OCI-LY7 (cell line): Measurements from ENCODE around the gene QDPR. TPM values are rescaled to one million over a fixed set of nuclear protein-coding genes. Genes with fewer than 3 reads are reported as not detected.

Source experiments
- BruUV-seq: library from RNA; stranded (reverse); fragments of 400-500 nt; replicated peaks from 2 replicates; lab custom pipeline; 2021; lab: Mats Ljungman, UMichigan
- CTCF ChIA-PET: fragments of 300-600 bp; sonication (Branson Sonifier 250); formaldehyde crosslinking; loops from one replicate; lab custom pipeline; 2022; ENCODE audit warnings: antibody characterized with exemption; ENCODE audit not compliant: unreplicated experiment; lab: Charles Lee
- POLR2A ChIA-PET: fragments of 300-600 bp; sonication (Branson Sonifier 250); formaldehyde crosslinking; loops from one replicate; lab custom pipeline; 2022; ENCODE audit warnings: antibody characterized with exemption; lab: Charles Lee
- DNase-seq: peaks from one replicate; pipeline ENCODE4 v3.0.0-alpha.2; 2015; ENCODE audit warnings: low spot score
- H2AFZ ChIP-seq: fragments of 200-600 bp; sonication (generic), shearing (Covaris generic); 2 replicates; pipeline ENCODE4 v1.6.1; 2014; ENCODE audit warnings: mild to moderate bottlenecking, antibody characterized with exemption, low read length, moderate library complexity
- H3K27ac ChIP-seq: fragments of 200-600 bp; sonication (generic); 2 replicates; pipeline ENCODE4 v1.5.1; 2014; ENCODE audit warnings: mixed run types, low read depth, mild to moderate bottlenecking, moderate library complexity, low read length, inconsistent platforms; ENCODE audit not compliant: poor library complexity, severe bottlenecking
- H3K36me3 ChIP-seq: fragments of 200-600 bp; sonication (generic); 2 replicates; pipeline ENCODE4 v1.6.1; 2014; ENCODE audit warnings: mild to moderate bottlenecking, antibody characterized with exemption, low read length, moderate library complexity, mixed read lengths; ENCODE audit not compliant: insufficient read depth
- H3K4me1 ChIP-seq: fragments of 200-600 bp; sonication (generic); 2 replicates; pipeline ENCODE4 v1.5.1; 2014; ENCODE audit warnings: mild to moderate bottlenecking, low read length; ENCODE audit not compliant: insufficient read depth, poor library complexity, severe bottlenecking
- H3K4me2 ChIP-seq: fragments of 200-600 bp; sonication (generic); 2 replicates; pipeline ENCODE4 v1.6.1; 2014; ENCODE audit warnings: mild to moderate bottlenecking, low read length
- H3K4me3 ChIP-seq: fragments of 200-600 bp; sonication (generic); 2 replicates; pipeline ENCODE4 v1.5.1; 2014; ENCODE audit warnings: mild to moderate bottlenecking, low read depth, low read length; ENCODE audit not compliant: poor library complexity, severe bottlenecking
- H3K79me2 ChIP-seq: fragments of 200-600 bp; sonication (generic); 2 replicates; pipeline ENCODE4 v1.6.1; 2016; ENCODE audit warnings: low read depth, mild to moderate bottlenecking, low read length, moderate library complexity, mixed read lengths; ENCODE audit not compliant: insufficient read depth
- H3K9me2 ChIP-seq: fragments of 200-600 bp; sonication (generic); 2 replicates; pipeline ENCODE4 v1.6.1; 2016; ENCODE audit warnings: mild to moderate bottlenecking, low read length, mixed read lengths; ENCODE audit not compliant: insufficient read depth
- H3K9me3 ChIP-seq: fragments of 200-600 bp; sonication (generic); 2 replicates; pipeline ENCODE4 v1.6.1; 2014; ENCODE audit warnings: mild to moderate bottlenecking, mixed run types, low read length, mixed read lengths
- H4K20me1 ChIP-seq: fragments of 200-600 bp; sonication (generic); 2 replicates; pipeline ENCODE4 v1.6.1; 2014; ENCODE audit warnings: mild to moderate bottlenecking, antibody characterized with exemption, low read length, moderate library complexity, mixed read lengths; ENCODE audit not compliant: insufficient read depth
- EZH2phosphoT487 ChIP-seq: fragments of 200-600 bp; sonication (generic); IDR thresholded peaks from 2 replicates; pipeline ENCODE4 v1.6.1; 2018; ENCODE audit warnings: low read depth, borderline replicate concordance, mild to moderate bottlenecking, mixed run types, antibody characterized with exemption, low read length, moderate library complexity, mixed read lengths
- intact Hi-C: fragments of 100-400 bp; cut with micrococcal nuclease; formaldehyde crosslinking; loops from one replicate; pipeline ENCODE4 v1.10.0; 2022; ENCODE audit not compliant: unreplicated experiment
- total RNA-seq, 2 experiments: library from RNA; depleted of rRNA in 1 of 2; stranded (reverse); fragments of >200 nt in 1 of 2; shearing (Covaris generic) in 1 of 2; gene quantifications; 2 replicates each; pipeline ENCODE4 v1.2.3, GENCODE V29; 2014 to 2022
- TF ChIP-seq, protein P1 (sequence below): fragments of 200-600 bp; sonication (generic); conservative IDR thresholded peaks from 2 replicates; pipeline ENCODE4 v1.5.1; 2014; ENCODE audit warnings: mild to moderate bottlenecking, antibody characterized with exemption, low read length, moderate library complexity, mixed read lengths

Gene QDPR
- total RNA-seq, 2 experiments from 2014 or later: 2.5 to 2.9 TPM

DNA sequence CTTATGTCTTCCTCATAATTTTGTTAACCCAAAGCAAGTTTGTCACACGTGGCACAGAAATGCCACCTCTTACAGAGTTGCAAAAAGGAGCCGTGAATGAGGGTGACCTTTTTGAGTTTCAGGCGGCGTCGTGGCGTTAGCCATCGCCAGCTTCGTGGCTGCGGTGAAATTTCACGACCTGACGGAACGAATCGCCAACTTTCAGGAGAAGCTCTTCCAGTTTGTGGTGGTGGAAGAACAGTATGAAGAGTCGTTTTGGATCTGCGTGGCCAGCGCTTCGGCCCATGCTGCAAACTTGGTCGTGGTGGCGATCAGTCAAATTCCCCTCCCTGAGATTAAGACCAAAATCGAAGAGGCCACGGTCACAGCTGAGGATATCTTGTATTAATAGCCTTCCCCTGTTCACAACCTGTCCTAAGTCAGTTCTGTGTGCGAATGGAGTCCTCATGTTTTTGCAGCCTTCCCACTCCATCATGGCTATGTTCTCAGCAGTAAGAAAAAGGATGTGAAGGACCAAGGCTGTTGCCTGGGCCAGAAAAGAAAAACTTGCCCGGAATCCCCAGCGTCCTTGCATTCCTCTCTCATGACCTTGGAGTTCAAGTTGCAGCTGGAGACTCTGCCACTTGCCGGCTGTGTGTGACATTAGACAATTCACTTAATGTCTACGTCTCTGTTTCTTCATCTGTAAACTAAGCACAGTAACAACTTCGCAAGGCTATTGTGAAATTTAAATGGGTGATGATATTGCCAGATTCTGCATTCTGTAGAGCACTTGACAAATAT, 15.0 kb upstream of the QDPR start:
- intact Hi-C loops: no loop called here
- no peak overlapping the region for H2AFZ ChIP-seq
- DNase-seq: no peak
- BruUV-seq: no TSS peak
- H3K9me2 ChIP-seq: no peaks in the 10 kb centered on the region
- no peak overlapping the region for H3K4me3 ChIP-seq
- no peaks in the 10 kb centered on the region for H3K9me3 ChIP-seq
- ChIA-PET POLR2A (interaction anchor here (0.7 to 1.2 kb wide), 2 partner anchors 10 to 249 kb away, joined by 4 read pairs; no protein-coding TSS in a partner anchor), CTCF (no interaction called here)
- H3K27ac ChIP-seq: no peak overlapping the region
- H3K4me1 ChIP-seq: no peaks in the 10 kb centered on the region
- H4K20me1 ChIP-seq: no peaks in the 10 kb centered on the region
- H3K36me3 ChIP-seq: no peaks in the 10 kb centered on the region
- TF ChIP-seq, protein P1, sequence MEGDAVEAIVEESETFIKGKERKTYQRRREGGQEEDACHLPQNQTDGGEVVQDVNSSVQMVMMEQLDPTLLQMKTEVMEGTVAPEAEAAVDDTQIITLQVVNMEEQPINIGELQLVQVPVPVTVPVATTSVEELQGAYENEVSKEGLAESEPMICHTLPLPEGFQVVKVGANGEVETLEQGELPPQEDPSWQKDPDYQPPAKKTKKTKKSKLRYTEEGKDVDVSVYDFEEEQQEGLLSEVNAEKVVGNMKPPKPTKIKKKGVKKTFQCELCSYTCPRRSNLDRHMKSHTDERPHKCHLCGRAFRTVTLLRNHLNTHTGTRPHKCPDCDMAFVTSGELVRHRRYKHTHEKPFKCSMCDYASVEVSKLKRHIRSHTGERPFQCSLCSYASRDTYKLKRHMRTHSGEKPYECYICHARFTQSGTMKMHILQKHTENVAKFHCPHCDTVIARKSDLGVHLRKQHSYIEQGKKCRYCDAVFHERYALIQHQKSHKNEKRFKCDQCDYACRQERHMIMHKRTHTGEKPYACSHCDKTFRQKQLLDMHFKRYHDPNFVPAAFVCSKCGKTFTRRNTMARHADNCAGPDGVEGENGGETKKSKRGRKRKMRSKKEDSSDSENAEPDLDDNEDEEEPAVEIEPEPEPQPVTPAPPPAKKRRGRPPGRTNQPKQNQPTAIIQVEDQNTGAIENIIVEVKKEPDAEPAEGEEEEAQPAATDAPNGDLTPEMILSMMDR: no peak
- no peak for TF ChIP-seq EZH2phosphoT487
- no peaks in the 10 kb centered on the region for H3K79me2 ChIP-seq
- H3K4me2 ChIP-seq: no peak overlapping the region

GRCh38 chr4:17523662-17524061, 11.8 kb upstream of the QDPR start:
- Histone ChIP-seq H3K79me2 (no peaks in the 10 kb centered on the region), H3K4me3 (no peak overlapping the region), H3K9me3 (no peaks in the 10 kb centered on the region), H3K27ac (no peak overlapping the region), H3K4me1 (no peaks in the 10 kb centered on the region), H3K4me2 (no peak overlapping the region), H3K36me3 (no peaks in the 10 kb centered on the region), H2AFZ (no peak overlapping the region), H4K20me1 (no peaks in the 10 kb centered on the region), H3K9me2 (no peaks in the 10 kb centered on the region)
- ChIA-PET CTCF (no interaction called here), POLR2A (interaction anchor here (0.6 to 0.7 kb wide), 2 partner anchors 34 to 612 kb away, joined by 3 to 5 read pairs; no protein-coding TSS in a partner anchor)
- DNase-seq: no peak
- TF ChIP-seq EZH2phosphoT487: no peak
- TF ChIP-seq, protein P1: no peak
- intact Hi-C loops: no loop called here
- no TSS peak for BruUV-seq

DNA sequence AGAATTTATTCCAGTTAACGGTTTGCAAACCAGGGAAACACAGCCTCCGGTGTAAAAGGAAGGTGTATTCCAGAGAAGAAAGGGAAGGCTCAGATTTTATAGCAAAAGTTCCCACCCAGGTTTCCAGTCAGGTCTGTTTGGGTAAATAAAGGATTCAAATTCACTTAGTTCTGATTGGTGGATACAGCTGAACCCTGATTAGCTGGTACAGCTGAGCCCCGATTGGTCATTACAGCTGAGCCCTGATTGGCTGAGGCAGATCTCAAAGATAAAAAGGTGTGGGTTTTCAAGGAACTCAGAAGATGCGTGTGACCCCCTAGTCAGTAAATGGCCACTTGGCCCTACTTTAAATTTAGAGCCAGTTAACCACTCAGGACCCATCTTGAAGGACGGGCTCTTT, 9.7 kb upstream of the QDPR start:
- H3K36me3 ChIP-seq: no peaks in the 10 kb centered on the region
- no peak overlapping the region for H3K27ac ChIP-seq
- H3K9me3 ChIP-seq: no peaks in the 10 kb centered on the region
- no peak for TF ChIP-seq EZH2phosphoT487
- TF ChIP-seq, protein P1: no peak
- no peak for DNase-seq
- no peaks in the 10 kb centered on the region for H3K4me1 ChIP-seq
- H3K4me2 ChIP-seq: no peak overlapping the region
- BruUV-seq: no TSS peak
- H3K4me3 ChIP-seq: no peak overlapping the region
- intact Hi-C loops: no loop called here
- H4K20me1 ChIP-seq: no peaks in the 10 kb centered on the region
- no peaks in the 10 kb centered on the region for H3K9me2 ChIP-seq
- no peak overlapping the region for H2AFZ ChIP-seq
- ChIA-PET CTCF (no interaction called here), POLR2A (interaction anchor here (0.7 kb wide), 1 partner anchor 59 kb away, joined by 3 read pairs; no protein-coding TSS in a partner anchor)
- no peaks in the 10 kb centered on the region for H3K79me2 ChIP-seq
